NT2/D1 (cell line): ENCODE data around the gene NTRK3.
A peak's percentile ranks its signal among the peaks of the same experiment; 100 is the strongest.
"Not testable (repeated sequence)": the region's sequence is repeated elsewhere in the genome, so short reads cannot be mapped to it uniquely, and the experiment has no call there.

Source experiments
- DNase-seq: peaks from one replicate; pipeline ENCODE4 v3.0.0-alpha.2; 2011; ENCODE audit warnings: low read depth, low spot score
- H3K27me3 ChIP-seq: 2 replicates; pipeline ENCODE4 v1.6.0; 2011; ENCODE audit warnings: mild to moderate bottlenecking; ENCODE audit not compliant: insufficient read length, insufficient read depth
- H3K36me3 ChIP-seq: 2 replicates; pipeline ENCODE4 v1.6.1; 2011; ENCODE audit warnings: mild to moderate bottlenecking, low read length, mixed read lengths; ENCODE audit not compliant: insufficient read depth, insufficient read length
- H3K4me1 ChIP-seq: 2 replicates; pipeline ENCODE4 v1.5.1; 2011; ENCODE audit not compliant: insufficient read depth, insufficient read length
- H3K4me3 ChIP-seq: 2 replicates; pipeline ENCODE4 v1.5.1; 2011; ENCODE audit warnings: low read depth; ENCODE audit not compliant: insufficient read length
- H3K9ac ChIP-seq: 2 replicates; pipeline ENCODE4 v1.6.0; 2011; ENCODE audit warnings: low read depth; ENCODE audit not compliant: insufficient read length
- H3K9me3 ChIP-seq: 2 replicates; pipeline ENCODE4 v1.5.1; 2011; ENCODE audit warnings: mild to moderate bottlenecking, low read length; ENCODE audit not compliant: insufficient read depth
- SUZ12 ChIP-seq: IDR thresholded peaks from 2 replicates; pipeline ENCODE4 v1.6.1; 2011; ENCODE audit not compliant: insufficient read length, insufficient read depth; ENCODE audit errors: extremely low read depth
- YY1 ChIP-seq: IDR thresholded peaks from 2 replicates; pipeline ENCODE4 v1.6.1; 2011; ENCODE audit not compliant: insufficient read length, insufficient read depth
- ZNF274 ChIP-seq: IDR thresholded peaks from 2 replicates; pipeline ENCODE4 v1.6.1; 2011; ENCODE audit warnings: mild to moderate bottlenecking, low read depth, low read length

The NTRK3 gene

DNA sequence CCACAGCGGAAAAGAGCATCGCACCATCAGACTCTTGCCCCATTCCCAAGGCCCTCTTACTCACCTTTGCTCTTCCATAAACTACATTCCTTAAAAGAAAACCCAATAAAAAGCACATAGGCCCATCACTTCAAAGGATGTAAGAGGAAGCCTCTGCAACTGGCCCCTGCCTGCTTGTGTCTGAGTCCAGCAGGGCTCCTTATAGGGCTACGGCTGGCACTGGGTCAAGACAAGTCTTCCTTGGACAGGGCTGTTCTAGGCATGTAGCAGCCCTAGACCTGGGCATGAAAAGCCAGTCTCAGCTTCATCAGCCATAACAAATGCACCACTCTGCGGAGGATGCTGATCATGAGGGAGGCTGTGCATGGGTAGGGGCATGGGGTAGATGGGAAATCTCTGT is 218.3 kb downstream of the NTRK3 start:
- no peaks in the 10 kb centered on the region for H3K36me3 ChIP-seq
- H3K9me3 ChIP-seq: 0 out of 2 replicates have a peak, but pooled peaks cover 5% of the 10 kb centered on the region
- peaks cover 5% of the 10 kb centered on the region for H3K4me1 ChIP-seq
- no peak overlapping the region for H3K4me3 ChIP-seq
- H3K9ac ChIP-seq: no peak overlapping the region
- TF ChIP-seq ZNF274 (no peak), SUZ12 (no peak), YY1 (no peak)
- H3K27me3 ChIP-seq: no peaks in the 10 kb centered on the region
- DNase-seq: no peak

- peak; percentile 35 for DNase-seq
- no peaks in the 10 kb centered on the region for H3K36me3 ChIP-seq
- H3K4me3 ChIP-seq: no peak overlapping the region
- no peaks in the 10 kb centered on the region for H3K27me3 ChIP-seq
- H3K9me3 ChIP-seq: no peaks in the 10 kb centered on the region
- peaks cover 5% of the 10 kb centered on the region for H3K4me1 ChIP-seq
- no peak for TF ChIP-seq SUZ12
- TF ChIP-seq YY1: no peak
- TF ChIP-seq ZNF274: no peak
- no peak overlapping the region for H3K9ac ChIP-seq
Measured at GRCh38 chr15:88036154-88036839, 220.2 kb downstream of the NTRK3 start.

- Histone ChIP-seq H3K4me3 (no peak overlapping the region), H3K36me3 (no peaks in the 10 kb centered on the region), H3K9me3 (no peaks in the 10 kb centered on the region), H3K9ac (no peak overlapping the region), H3K27me3 (no peaks in the 10 kb centered on the region), H3K4me1 (peaks cover 5% of the 10 kb centered on the region)
- TF ChIP-seq SUZ12 (no peak), ZNF274 (no peak), YY1 (no peak)
- DNase-seq: no peak
Measured at GRCh38 chr15:88035381-88035780, 221.2 kb downstream of the NTRK3 start.

GRCh38 chr15:88033421-88033820 is 223.1 kb downstream of the NTRK3 start:
- H3K27me3 ChIP-seq, H3K4me1 ChIP-seq, DNase-seq, H3K9me3 ChIP-seq, H3K9ac ChIP-seq, H3K4me3 ChIP-seq, H3K36me3 ChIP-seq: not testable (repeated sequence)

- Histone ChIP-seq H3K9me3 (no peaks in the 10 kb centered on the region), H3K9ac (no peak overlapping the region), H3K4me3 (no peak overlapping the region), H3K4me1 (peaks cover 5% of the 10 kb centered on the region), H3K27me3 (no peaks in the 10 kb centered on the region), H3K36me3 (no peaks in the 10 kb centered on the region)
- DNase-seq: no peak
- TF ChIP-seq ZNF274 (no peak), SUZ12 (no peak), YY1 (no peak)
Measured at GRCh38 chr15:88032787-88033186, 223.8 kb downstream of the NTRK3 start.

DNA sequence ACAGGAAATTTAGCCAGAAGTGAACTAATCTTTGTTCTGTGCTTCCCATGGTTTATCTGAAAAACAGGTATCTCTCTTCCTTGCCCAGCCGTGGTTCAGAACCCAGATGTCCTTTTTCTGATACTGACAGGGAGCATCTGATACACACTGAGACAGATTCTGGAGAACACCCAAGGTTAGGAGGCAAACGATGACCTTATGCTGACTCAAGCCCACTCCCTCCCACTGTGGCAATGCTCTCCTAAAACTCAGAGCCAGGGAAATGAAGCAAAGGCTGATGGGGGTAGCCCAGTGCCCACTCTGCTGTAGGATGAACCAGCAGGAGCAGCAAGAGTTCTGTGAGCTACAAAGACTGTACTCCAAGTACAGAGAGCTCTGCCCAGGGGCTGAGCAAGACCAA is 225.1 kb downstream of the NTRK3 start:
- H3K27me3 ChIP-seq: no peaks in the 10 kb centered on the region
- peaks cover 2% of the 10 kb centered on the region for H3K4me1 ChIP-seq
- DNase-seq: no peak
- H3K9me3 ChIP-seq: no peaks in the 10 kb centered on the region
- H3K9ac ChIP-seq: no peak overlapping the region
- no peak overlapping the region for H3K4me3 ChIP-seq
- H3K36me3 ChIP-seq: no peaks in the 10 kb centered on the region
- TF ChIP-seq SUZ12 (no peak), ZNF274 (no peak), YY1 (no peak)

DNA sequence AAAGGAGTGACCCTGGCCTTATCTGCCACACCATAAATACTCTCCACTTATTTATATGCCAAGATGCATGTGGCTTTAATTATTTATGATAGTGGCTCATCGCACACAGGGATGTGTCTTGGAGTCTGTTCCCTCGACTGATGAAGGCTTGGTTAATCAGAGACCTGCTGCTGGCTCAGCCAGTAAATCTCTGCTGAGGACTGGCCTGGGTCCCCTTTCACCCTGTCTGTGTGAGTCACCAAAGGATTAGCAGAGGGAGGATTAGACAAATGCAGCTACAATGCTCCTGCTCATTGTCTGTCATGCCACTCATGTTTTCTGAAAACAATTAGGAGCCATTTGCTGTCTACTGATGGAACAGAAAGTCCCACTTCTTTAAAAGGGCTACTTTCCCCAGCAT is 226.8 kb downstream of the NTRK3 start:
- Histone ChIP-seq H3K9me3 (no peaks in the 10 kb centered on the region), H3K27me3 (no peaks in the 10 kb centered on the region), H3K4me1 (no peaks in the 10 kb centered on the region), H3K9ac (no peak overlapping the region), H3K4me3 (no peak overlapping the region), H3K36me3 (no peaks in the 10 kb centered on the region)
- DNase-seq: peak; percentile 22
- no peak for TF ChIP-seq YY1
- no peak for TF ChIP-seq SUZ12
- TF ChIP-seq ZNF274: no peak

- no peak for DNase-seq
Measured at GRCh38 chr15:88028024-88028423, 228.5 kb downstream of the NTRK3 start.

More at GRCh38 chr15:88028024-88028423, 228.5 kb downstream of the NTRK3 start:
- no peaks in the 10 kb centered on the region for H3K36me3 ChIP-seq
- H3K4me3 ChIP-seq: no peak overlapping the region
- H3K27me3 ChIP-seq: no peaks in the 10 kb centered on the region
- no peak overlapping the region for H3K9ac ChIP-seq
- H3K4me1 ChIP-seq: no peaks in the 10 kb centered on the region
- TF ChIP-seq YY1 (no peak), SUZ12 (no peak), ZNF274 (no peak)
- H3K9me3 ChIP-seq: no peaks in the 10 kb centered on the region
